ENCODE results near the gene UBR7.
A peak's percentile ranks its signal among the peaks of the same experiment; 100 is the strongest.

UBR7 gene

DNA sequence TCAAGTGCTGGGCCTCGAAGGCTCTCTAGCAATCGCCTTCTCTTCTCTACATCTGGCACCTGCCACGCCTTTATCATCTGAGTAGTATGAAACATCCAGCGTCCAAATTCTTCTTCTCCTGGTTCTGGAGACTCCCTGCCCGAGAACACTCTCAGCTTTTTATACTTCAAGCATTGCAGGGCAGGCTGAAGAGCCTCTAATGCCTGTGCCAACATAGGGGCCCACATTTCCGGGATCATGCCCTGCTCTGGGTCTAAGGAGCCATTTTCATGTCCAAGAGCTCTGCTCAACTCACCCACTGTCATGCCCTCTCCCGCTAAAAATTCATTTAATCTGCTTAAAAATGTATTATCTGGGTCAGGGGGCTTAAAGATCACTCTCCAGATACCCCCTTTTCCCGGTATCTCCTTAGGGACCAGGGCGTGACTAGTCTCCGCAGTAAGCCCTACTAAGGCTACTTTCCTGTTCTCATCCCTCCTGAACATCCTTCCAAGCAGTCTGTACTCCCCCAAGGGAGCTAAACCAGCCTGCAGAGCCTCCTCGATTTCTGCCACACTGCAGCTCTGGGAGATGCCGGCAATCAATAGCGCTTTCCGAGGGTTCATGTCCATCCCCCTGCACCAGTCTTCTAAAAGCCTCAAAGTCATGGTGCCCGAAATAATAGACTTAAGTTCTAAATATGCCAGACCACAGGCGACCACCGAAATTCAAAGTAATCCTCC lies 23.3 kb upstream of the UBR7 start:
- H3K9me3 ChIP-seq (ENCODE audit: control insufficient read depth, insufficient read depth, low read length), result no peaks in the 10 kb centered on the region
- H3K36me3 ChIP-seq (ENCODE audit: insufficient read depth, low read length), result peaks cover 3% of the 10 kb centered on the region
- H3K4me1 ChIP-seq (ENCODE audit: insufficient read depth, low read length), result no peaks in the 10 kb centered on the region

DNA sequence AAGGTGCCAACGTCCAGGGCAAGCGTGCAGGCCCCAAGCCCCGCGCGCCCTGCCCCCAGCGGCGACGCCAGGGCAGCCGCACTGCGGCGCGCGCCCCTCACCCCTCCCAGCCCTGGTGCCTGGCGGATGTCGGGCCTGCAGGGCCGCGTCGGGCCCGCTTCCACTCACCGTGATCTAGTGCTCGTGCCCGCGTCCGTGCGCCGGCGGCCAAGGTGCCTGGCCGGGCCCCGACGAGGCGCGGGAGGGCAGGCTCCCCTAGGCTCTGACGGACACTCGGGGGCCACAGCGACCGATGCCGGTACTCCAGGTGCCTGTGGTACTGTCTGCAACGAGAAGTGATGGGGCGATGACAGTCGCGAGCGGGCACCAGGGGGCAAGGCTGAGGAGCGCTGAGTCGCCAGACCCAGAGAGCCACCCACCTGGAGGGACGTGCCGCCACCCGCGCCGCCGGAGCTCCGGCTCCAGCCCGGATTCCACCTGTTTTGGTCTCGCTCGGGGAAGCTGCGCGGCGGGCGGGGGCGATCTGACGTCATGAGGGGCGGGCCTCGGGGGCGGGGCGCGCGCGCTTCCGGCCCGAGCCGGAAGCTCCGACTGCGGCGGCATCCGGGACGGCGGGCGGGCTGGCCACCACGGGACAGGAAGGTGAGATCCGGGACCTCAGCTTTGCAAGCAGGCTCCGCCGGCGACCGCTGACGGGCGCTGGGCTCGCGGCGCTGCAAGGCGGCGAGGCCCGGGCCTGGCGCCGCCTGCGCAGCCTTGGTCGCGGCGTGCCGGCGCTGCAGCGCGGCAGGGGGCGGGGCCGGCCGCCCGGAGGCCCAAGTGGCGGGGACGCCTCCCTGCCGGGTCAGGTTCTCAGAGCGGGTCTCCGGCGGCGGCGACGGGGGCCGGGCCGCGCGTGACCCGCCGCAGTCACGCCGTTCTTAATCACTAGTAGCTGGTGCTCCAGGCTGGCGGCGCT lies 22.4 kb upstream of the UBR7 start, which contains the start of the genes LYSET and MOAP1:
Gene LYSET, plus strand, starts transcription at position 927 of the 958 bp plus-strand sequence. CDS start 89 bp downstream, outside the sequence.
Gene MOAP1, minus strand, starts transcription at position 507 of the 958 bp plus-strand sequence. CDS start 655 bp downstream, outside the sequence.
- peaks cover 3% of the 10 kb centered on the region for H3K36me3 ChIP-seq (ENCODE audit: insufficient read depth, low read length)
- no peaks in the 10 kb centered on the region for H3K9me3 ChIP-seq (ENCODE audit: control insufficient read depth, insufficient read depth, low read length)
- H3K9ac ChIP-seq (ENCODE audit: low read depth, low read length), result peak within 1 kb of the TSS; percentile 80
- no peaks in the 10 kb centered on the region for H3K4me1 ChIP-seq (ENCODE audit: insufficient read depth, low read length)

More for the DNA sequence above, 23.3 kb upstream of the UBR7 start:
- H3K9ac ChIP-seq (ENCODE audit: low read depth, low read length), result peak overlapping the region; percentile 80

DNA sequence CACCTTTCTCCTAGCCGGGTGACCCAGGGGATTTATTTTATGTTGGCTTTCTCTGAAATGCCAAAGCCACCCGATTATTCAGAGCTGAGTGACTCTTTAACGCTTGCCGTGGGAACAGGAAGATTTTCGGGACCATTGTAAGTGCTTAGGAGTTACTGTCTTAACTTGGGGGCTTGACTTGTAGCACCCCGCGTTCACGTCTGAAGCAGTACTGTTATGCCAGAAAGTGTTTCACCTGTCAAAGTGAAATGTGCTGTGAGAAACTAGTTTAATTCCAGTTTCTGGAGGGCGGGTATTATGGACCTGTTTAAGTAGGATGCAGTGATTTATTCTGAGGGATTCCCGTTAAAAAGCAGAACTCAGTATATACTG lies 21.7 kb upstream of the UBR7 start:
- H3K9me3 ChIP-seq (ENCODE audit: control insufficient read depth, insufficient read depth, low read length), result no peaks in the 10 kb centered on the region
- H3K9ac ChIP-seq (ENCODE audit: low read depth, low read length), result peak overlapping the region; percentile 80
- no peaks in the 10 kb centered on the region for H3K4me1 ChIP-seq (ENCODE audit: insufficient read depth, low read length)
- peaks cover 3% of the 10 kb centered on the region for H3K36me3 ChIP-seq (ENCODE audit: insufficient read depth, low read length)

DNA sequence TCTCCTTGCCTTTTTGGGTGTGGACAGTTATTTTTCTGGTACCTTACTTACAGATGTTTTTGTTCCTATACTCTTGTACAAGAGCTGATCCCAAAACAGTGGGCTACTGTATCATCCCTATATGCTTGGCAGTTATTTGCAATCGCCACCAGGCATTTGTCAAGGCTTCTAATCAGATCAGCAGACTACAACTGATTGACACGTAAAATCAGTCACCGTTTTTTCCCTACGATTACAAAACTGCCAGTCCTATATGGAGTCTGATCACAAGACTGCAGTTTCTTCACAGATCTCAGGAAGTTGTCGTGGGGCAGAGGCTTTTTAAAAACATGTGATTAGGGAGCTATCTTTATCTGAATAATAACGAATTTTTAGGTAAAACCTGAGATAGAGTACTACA lies 20.6 kb upstream of the UBR7 start:
- H3K9ac ChIP-seq (ENCODE audit: low read depth, low read length), result peak overlapping the region; percentile 15; the same call in 1 of the 2 replicates

DNA sequence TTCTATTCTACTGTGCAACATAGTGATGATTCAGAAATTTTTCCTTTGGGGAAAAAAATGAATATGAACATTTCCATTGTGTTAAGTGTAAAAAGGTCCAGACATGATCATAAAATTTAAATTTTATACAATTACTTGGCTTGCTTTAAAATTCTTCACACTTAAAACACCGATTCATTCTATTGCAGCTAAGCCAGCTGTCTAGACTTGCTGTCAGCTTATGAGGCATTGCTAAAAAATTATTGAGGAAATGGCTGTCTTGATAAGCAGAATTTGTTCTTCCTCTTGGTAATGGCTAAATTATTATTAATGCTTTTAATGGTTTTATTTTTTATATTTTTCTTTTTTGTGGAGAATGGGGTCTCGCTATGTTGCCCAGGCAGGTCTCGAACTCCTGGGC lies 20.1 kb upstream of the UBR7 start:
- Histone ChIP-seq H3K4me1 (ENCODE audit: insufficient read depth, low read length) (no peaks in the 10 kb centered on the region), H3K9ac (ENCODE audit: low read depth, low read length) (no peak overlapping the region), H3K9me3 (ENCODE audit: control insufficient read depth, insufficient read depth, low read length) (no peaks in the 10 kb centered on the region), H3K36me3 (ENCODE audit: insufficient read depth, low read length) (peaks cover 3% of the 10 kb centered on the region)

More for the DNA sequence above, 20.6 kb upstream of the UBR7 start:
- Histone ChIP-seq H3K36me3 (ENCODE audit: insufficient read depth, low read length) (peaks cover 3% of the 10 kb centered on the region), H3K4me1 (ENCODE audit: insufficient read depth, low read length) (no peaks in the 10 kb centered on the region), H3K9me3 (ENCODE audit: control insufficient read depth, insufficient read depth, low read length) (no peaks in the 10 kb centered on the region)

DNA sequence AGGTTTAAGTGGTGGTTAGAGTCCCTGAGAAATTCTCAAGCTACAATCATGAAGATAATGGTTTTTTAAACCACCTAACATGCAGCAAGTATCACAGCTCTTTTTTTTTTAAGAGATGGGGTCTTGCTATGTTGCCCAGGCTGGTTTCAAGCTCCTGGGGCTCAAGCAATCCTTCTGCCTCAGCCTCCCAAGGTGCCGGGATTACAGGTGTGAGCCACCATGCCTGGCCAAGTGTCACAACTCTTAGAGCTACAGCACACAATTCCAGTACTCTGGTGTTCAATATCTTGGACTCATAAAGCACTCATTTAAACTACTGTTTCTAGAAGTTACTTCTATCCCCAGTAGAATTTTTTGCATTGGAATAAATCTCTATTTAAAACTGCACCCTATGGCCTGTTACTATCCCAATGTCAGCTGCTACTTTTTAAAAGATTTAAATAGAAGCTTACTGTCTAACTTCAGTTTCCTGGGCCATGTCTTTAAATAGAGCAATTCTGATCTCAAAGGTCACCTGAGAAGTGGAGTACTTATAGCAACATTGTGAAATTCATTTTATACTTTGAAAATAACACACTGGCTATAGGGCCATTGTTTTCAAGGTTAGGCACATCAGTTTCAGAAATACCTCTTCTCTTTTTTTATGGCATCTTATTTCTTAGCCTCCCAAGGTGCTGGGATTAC lies 11.6 kb upstream of the UBR7 start:
- H3K36me3 ChIP-seq (ENCODE audit: insufficient read depth, low read length), result no peaks in the 10 kb centered on the region
- H3K9ac ChIP-seq (ENCODE audit: low read depth, low read length), result no peak overlapping the region
- no peaks in the 10 kb centered on the region for H3K9me3 ChIP-seq (ENCODE audit: control insufficient read depth, insufficient read depth, low read length)
- H3K4me1 ChIP-seq (ENCODE audit: insufficient read depth, low read length), result no peaks in the 10 kb centered on the region

DNA sequence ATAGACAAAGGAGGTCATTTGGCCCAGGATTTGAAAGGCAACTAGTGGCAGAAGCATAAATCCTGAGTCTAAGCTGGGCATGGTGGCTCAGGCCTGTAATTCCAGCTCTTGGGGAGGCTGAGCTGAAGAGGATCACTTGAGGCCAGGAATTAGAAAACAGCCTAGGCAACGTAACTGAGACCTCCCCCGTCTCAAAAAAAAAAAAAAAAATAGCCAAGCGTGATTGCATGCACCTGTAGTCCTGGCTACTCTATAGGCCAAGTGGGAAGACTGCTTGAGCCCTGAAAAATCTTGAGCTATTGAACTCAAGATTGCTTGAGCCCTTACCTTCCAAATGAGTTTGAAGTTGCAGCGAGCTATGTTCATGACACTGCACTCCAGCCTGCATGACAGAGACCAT lies 8.0 kb upstream of the UBR7 start:
- no peaks in the 10 kb centered on the region for H3K9me3 ChIP-seq (ENCODE audit: control insufficient read depth, insufficient read depth, low read length)
- H3K36me3 ChIP-seq (ENCODE audit: insufficient read depth, low read length), result no peaks in the 10 kb centered on the region
- H3K4me1 ChIP-seq (ENCODE audit: insufficient read depth, low read length), result no peaks in the 10 kb centered on the region
- H3K9ac ChIP-seq (ENCODE audit: low read depth, low read length), result no peak overlapping the region

DNA sequence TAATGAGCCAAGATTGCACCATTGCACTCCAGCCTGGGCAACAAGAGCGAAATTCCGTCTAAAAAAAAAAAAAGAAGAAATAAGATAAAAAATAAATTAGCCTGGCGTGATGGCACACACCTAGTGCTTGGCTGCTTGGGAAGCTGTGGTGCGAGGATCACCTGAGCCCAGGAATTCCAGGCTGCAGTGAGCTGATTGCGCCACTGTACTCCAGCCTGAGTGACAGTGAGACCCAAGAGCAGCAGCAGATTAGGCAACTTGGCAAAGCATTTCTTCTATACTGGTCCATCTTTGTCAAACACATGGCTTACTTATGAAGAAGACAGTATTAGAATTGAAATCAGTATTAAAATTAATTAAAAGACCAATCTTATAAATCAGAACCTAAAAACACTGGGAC lies 6.5 kb upstream of the UBR7 start:
- H3K36me3 ChIP-seq (ENCODE audit: insufficient read depth, low read length), result no peaks in the 10 kb centered on the region

DNA sequence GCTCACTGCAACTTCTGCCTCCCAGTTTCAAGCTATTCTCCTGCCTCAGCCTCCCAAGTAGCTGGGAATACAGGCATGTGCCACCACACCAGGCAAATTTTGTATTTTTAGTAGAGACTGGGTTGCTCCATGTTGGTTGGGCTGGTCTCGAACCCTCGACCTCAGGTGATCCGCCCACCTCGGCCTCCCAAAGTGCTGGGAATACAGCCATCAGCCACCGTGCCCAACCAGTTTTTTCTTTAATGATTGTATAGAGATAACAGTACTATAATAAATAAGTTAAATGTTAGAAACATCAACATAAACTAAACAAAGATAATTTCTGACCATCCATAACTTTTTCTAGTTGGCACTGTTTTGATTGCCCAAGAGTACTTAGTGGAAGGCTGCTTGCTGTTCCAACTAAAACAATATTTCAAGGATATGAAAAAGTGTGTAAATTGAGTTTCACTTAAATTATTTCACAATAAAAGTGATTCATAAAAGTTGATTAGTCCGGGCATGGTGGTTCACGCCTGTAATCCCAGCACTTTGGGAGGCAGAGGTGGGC lies 5.8 kb upstream of the UBR7 start:
- Histone ChIP-seq H3K9ac (ENCODE audit: low read depth, low read length) (no peak overlapping the region), H3K36me3 (ENCODE audit: insufficient read depth, low read length) (no peaks in the 10 kb centered on the region), H3K9me3 (ENCODE audit: control insufficient read depth, insufficient read depth, low read length) (no peaks in the 10 kb centered on the region), H3K4me1 (ENCODE audit: insufficient read depth, low read length) (no peaks in the 10 kb centered on the region)

More for the DNA sequence above, 6.5 kb upstream of the UBR7 start:
- H3K9me3 ChIP-seq (ENCODE audit: control insufficient read depth, insufficient read depth, low read length), result no peaks in the 10 kb centered on the region
- H3K9ac ChIP-seq (ENCODE audit: low read depth, low read length), result no peak overlapping the region
- H3K4me1 ChIP-seq (ENCODE audit: insufficient read depth, low read length), result no peaks in the 10 kb centered on the region

DNA sequence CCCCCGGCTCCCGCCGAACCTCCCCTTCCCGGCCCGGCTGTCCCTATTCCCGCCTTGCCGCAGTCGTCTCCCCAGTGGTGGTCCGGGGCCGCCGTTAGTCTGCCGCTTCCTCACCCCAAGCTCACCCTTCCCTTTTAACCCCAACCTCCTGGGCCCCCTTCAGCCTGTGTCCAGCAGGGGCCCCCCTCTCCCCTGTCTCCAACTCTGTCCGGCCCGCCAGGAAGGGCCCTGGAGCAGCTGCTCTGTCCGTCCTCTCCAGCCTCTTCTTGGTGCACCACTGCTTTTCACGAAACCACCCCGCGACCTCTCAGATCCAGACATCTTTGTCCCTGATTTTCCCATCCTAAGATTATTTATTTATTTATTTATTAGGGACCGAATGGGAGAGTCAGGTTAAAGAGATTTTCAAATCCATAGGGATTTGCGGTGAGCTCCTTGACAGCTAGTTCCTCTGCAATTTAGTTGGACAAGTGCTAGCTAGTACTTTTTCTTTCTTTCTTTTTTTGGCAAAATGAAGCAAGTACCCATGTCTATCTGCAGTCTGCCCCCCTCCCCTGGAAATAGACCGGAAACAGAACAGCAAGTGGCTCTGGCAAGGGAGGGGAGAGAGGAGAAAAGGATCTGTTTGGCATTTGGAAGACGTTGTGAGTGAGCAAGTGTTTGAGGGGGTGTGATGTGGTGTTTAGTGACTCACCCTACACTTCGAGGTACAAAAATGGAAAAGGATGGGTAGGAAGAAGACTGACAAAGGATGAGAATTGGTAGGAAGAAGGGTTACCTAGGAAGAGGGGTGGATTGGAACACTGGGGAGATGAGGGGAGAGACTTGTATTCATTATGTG lies 632 bp downstream of the UBR7 start:
- Histone ChIP-seq H3K9me3 (ENCODE audit: control insufficient read depth, insufficient read depth, low read length) (no peaks in the 10 kb centered on the region), H3K36me3 (ENCODE audit: insufficient read depth, low read length) (no peaks in the 10 kb centered on the region), H3K9ac (ENCODE audit: low read depth, low read length) (peak overlapping the region; percentile 98), H3K4me1 (ENCODE audit: insufficient read depth, low read length) (no peaks in the 10 kb centered on the region)

DNA sequence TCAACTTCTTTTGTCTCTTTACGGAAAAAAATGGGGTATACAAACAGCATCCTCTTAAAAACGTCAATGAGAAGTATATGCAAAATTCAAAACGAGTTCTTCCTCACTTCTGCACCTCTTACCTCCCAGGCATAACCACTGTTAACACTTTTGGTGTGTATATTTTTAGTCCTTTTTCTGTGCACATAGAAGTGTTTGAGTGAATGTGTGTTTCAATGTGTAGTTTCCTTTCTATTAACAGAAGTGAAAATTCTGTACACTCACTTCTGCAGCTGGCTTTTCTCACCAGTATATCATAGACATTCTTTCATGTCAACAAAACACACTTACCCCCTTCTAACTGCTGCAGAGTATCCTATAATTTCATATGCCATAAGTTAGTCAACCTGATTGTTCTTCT lies 5.4 kb downstream of the UBR7 start:
- no peak overlapping the region for H3K9ac ChIP-seq (ENCODE audit: low read depth, low read length)
- H3K36me3 ChIP-seq (ENCODE audit: insufficient read depth, low read length), result peaks cover 12% of the 10 kb centered on the region; the same call in 1 of the 2 replicates
- H3K9me3 ChIP-seq (ENCODE audit: control insufficient read depth, insufficient read depth, low read length), result no peaks in the 10 kb centered on the region
- no peaks in the 10 kb centered on the region for H3K4me1 ChIP-seq (ENCODE audit: insufficient read depth, low read length)

DNA sequence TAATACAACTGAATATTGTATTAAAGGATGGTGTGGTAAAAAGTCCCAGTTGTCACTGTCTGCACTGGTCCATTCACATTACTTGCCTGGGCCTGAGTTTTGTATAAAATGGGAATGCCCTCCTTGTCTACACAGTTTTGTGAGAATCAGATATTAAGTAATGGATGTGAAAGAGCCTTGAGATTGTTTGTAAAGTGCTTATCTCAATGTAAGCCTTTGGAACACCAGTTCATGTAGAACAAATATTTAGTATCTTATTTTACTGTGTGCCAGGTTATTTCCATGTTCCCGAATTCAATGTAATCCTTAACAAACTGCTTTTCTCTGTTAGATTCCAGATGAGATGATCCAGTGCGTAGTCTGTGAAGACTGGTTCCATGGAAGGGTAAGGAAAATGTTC lies 7.5 kb downstream of the UBR7 start:
- H3K4me1 ChIP-seq (ENCODE audit: insufficient read depth, low read length), result no peaks in the 10 kb centered on the region
- H3K9me3 ChIP-seq (ENCODE audit: control insufficient read depth, insufficient read depth, low read length), result no peaks in the 10 kb centered on the region
- no peak overlapping the region for H3K9ac ChIP-seq (ENCODE audit: low read depth, low read length)
- peaks cover 12% of the 10 kb centered on the region; the same call in 1 of the 2 replicates for H3K36me3 ChIP-seq (ENCODE audit: insufficient read depth, low read length)

DNA sequence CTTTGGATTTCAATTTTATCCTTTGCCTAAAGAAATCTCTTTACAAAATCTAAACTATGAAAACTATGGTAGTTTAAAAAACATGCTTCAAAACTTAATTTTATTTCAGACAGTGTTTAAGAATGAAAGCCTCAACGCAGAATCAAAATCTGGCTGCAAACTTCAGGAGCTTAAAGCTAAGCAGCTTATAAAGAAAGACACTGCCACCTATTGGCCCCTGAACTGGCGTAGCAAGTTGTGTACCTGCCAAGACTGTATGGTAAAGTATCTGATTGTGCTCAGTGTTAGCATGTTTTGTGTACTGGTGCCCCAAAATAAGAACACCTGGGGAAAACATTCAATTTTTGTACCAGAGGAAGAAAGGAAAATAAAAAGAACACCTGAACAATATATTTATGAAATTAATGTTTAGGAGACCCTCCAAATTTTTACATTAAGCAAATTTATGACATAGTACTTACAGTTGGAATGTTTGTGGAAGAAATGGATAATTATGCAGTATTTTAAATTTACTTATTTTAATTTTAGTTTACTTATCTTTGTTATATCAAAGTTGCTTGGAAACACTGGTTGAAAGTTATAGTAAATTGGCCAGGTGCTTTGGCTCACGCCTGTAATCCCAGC lies 12.2 kb downstream of the UBR7 start:
- Histone ChIP-seq H3K36me3 (ENCODE audit: insufficient read depth, low read length) (peaks cover 15% of the 10 kb centered on the region), H3K9ac (ENCODE audit: low read depth, low read length) (no peak overlapping the region), H3K4me1 (ENCODE audit: insufficient read depth, low read length) (no peaks in the 10 kb centered on the region), H3K9me3 (ENCODE audit: control insufficient read depth, insufficient read depth, low read length) (no peaks in the 10 kb centered on the region)

Data from ES-I3 (cell line).